Endothelial cell of umbilical vein (primary cell): ENCODE measurements around the gene KCTD19. TPM values are rescaled to one million over a fixed set of nuclear protein-coding genes. Genes with fewer than 3 reads are reported as not detected.

Experiments
- BruUV-seq: library from RNA; stranded (reverse); fragments of 400-500 nt; replicated peaks from 2 replicates; lab custom pipeline; 2021; lab: Mats Ljungman, UMichigan
- CTCF ChIA-PET: fragments of 300-600, 350-600 bp; sonication (Branson Sonifier 250); formaldehyde crosslinking; loops from one replicate; lab custom pipeline; 2021; ENCODE audit warnings: antibody characterized with exemption, inconsistent platforms; lab: Charles Lee
- POLR2A ChIA-PET: fragments of 300-600, 350-600 bp; sonication (Branson Sonifier 250); formaldehyde crosslinking; loops from one replicate; lab custom pipeline; 2021; ENCODE audit warnings: antibody characterized with exemption, inconsistent platforms; lab: Charles Lee
- DNase-seq: peaks from one replicate; pipeline ENCODE4 v3.0.0-alpha.2; 2011; ENCODE audit warnings: low read depth, low spot score
- FAIRE-seq: peaks from 2 replicates; lab custom pipeline; 2011; peaks lifted over from hg19 to GRCh38; lab: Jason Lieb, UNC
- H2AFZ ChIP-seq: 2 replicates; pipeline ENCODE4 v1.6.0; 2012; ENCODE audit warnings: low read depth, low read length, control low read depth, inconsistent platforms
- H3K27ac ChIP-seq: 2 replicates; pipeline ENCODE4 v1.5.1; 2011; ENCODE audit warnings: low read depth, mild to moderate bottlenecking, control low read depth, low read length, moderate library complexity; ENCODE audit not compliant: insufficient read depth
- H3K27me3 ChIP-seq, 2 experiments: 2 replicates each; pipeline versions ENCODE4 v1.6.0 to v1.6.1; 2011; ENCODE audit warnings: low read length in 2 of 2, mixed read lengths in 1 of 2; ENCODE audit not compliant: control insufficient read depth in 2 of 2, insufficient read depth in 2 of 2
- H3K36me3 ChIP-seq, 2 experiments: 2 replicates in 1 of 2; 3 replicates in 1 of 2; pipeline ENCODE4 v1.5.1; 2011; ENCODE audit warnings: low read length in 2 of 2, mild to moderate bottlenecking in 1 of 2, moderate library complexity in 1 of 2; ENCODE audit not compliant: control insufficient read depth in 2 of 2, insufficient read depth in 2 of 2; ENCODE audit errors: extremely low read depth in 1 of 2
- H3K4me1 ChIP-seq: 3 replicates; pipeline ENCODE4 v1.5.1; 2011; ENCODE audit warnings: mild to moderate bottlenecking, low read length; ENCODE audit not compliant: control insufficient read depth, insufficient read depth; ENCODE audit errors: extremely low read depth
- H3K4me2 ChIP-seq: 2 replicates; pipeline ENCODE4 v1.6.1; 2011; ENCODE audit warnings: low read length, control low read depth, mixed read lengths; ENCODE audit not compliant: insufficient read depth
- H3K4me3 ChIP-seq, 3 experiments: fragments of 200-600 bp in 1 of 3; sonication (generic), shearing (Covaris generic) in 1 of 3; replicated peaks in 1 of 3; 2 replicates each; pipeline ENCODE4 v1.5.1; 2011 to 2016; ENCODE audit warnings: control low read depth in 3 of 3, low read length in 3 of 3, mild to moderate bottlenecking in 2 of 3, inconsistent platforms in 1 of 3, low read depth in 1 of 3, moderate library complexity in 1 of 3; ENCODE audit not compliant: insufficient read depth in 1 of 3
- H3K79me2 ChIP-seq: 2 replicates; pipeline ENCODE4 v1.6.0; 2012; ENCODE audit warnings: low read length, inconsistent platforms; ENCODE audit not compliant: control insufficient read depth, insufficient read depth
- H3K9ac ChIP-seq: replicated peaks from 2 replicates; pipeline ENCODE3; 2011; ENCODE audit warnings: low read length, control low read depth; ENCODE audit not compliant: insufficient read depth; ENCODE audit errors: extremely low read depth
- H3K9me1 ChIP-seq: replicated peaks from 3 replicates; pipeline ENCODE4 v1.6.0; 2011; ENCODE audit warnings: mild to moderate bottlenecking, low read length; ENCODE audit not compliant: control insufficient read depth, insufficient read depth; ENCODE audit errors: extremely low read depth
- H3K9me3 ChIP-seq: replicated peaks from 2 replicates; pipeline ENCODE4 v1.5.1; 2012; ENCODE audit warnings: low read length, inconsistent platforms; ENCODE audit not compliant: control insufficient read depth, insufficient read depth
- H4K20me1 ChIP-seq: replicated peaks from 2 replicates; pipeline ENCODE3; 2011; ENCODE audit warnings: mild to moderate bottlenecking, low read length; ENCODE audit not compliant: control insufficient read depth, insufficient read depth; ENCODE audit errors: extremely low read depth
- FOS ChIP-seq: IDR thresholded peaks from 2 replicates; pipeline ENCODE4 v1.6.1; 2011; ENCODE audit warnings: mild to moderate bottlenecking, low read length, moderate library complexity, borderline replicate concordance; ENCODE audit not compliant: insufficient read depth
- GATA2 ChIP-seq: IDR thresholded peaks from 2 replicates; pipeline ENCODE4 v1.7.0; 2011; ENCODE audit warnings: low read depth, mild to moderate bottlenecking, moderate library complexity, mixed read lengths, low read length; ENCODE audit not compliant: insufficient read length, insufficient read depth
- JUN ChIP-seq: IDR thresholded peaks from 2 replicates; pipeline ENCODE4 v1.6.1; 2011; ENCODE audit warnings: borderline replicate concordance, low read depth; ENCODE audit not compliant: insufficient read length, insufficient read depth
- MYC ChIP-seq: IDR thresholded peaks from one replicate; pipeline ENCODE4 v1.6.1; 2011; ENCODE audit warnings: mild to moderate bottlenecking, low read depth, low read length
- POLR2A ChIP-seq: IDR thresholded peaks from 2 replicates; pipeline ENCODE4 v1.6.1; 2012; ENCODE audit warnings: low read depth, mild to moderate bottlenecking, control low read depth, low read length
- dilution Hi-C: fragments of 300-500 bp; cut with MboI; formaldehyde crosslinking; loops from one replicate; pipeline ENCODE4 v1.15.0; 2019; ENCODE audit warnings: low sequenced_read_pairs; ENCODE audit not compliant: extremely low pct_ligation_motif_present
- intact Hi-C: fragments of 100-400 bp; cut with micrococcal nuclease; formaldehyde crosslinking; loops from one replicate; pipeline ENCODE4 v1.10.0; 2022
- polyA plus RNA-seq, 4 experiments: library from polyadenylated mRNA; depleted of rRNA in 3 of 4; stranded (reverse) in 3 of 4; unstranded in 1 of 4; fragments of >200 nt; gene quantifications; 2 replicates each; pipeline versions ENCODE4 v1.2.1 to v1.2.3, GENCODE V29; 2011 to 2012; ENCODE audit warnings: missing spikeins in 1 of 4
- total RNA-seq: library from RNA; stranded (reverse); gene quantifications from 2 replicates; pipeline ENCODE4 v1.2.3, GENCODE V29; 2021
- TF ChIP-seq, protein P1 (sequence below), 2 donors: IDR thresholded peaks; 1 replicate in 1 of 2; 2 replicates in 1 of 2; pipeline ENCODE4 v1.5.1; 2011; ENCODE audit warnings: low read length in 2 of 2, mild to moderate bottlenecking in 2 of 2, moderate library complexity in 2 of 2, control low read depth in 1 of 2, inconsistent platforms in 1 of 2, low read depth in 1 of 2; ENCODE audit not compliant: insufficient read depth in 1 of 2; ENCODE audit errors: extremely low read depth in 1 of 2

The KCTD19 gene
- total and polyA plus RNA-seq, 2 donors (not counting 3 experiments of a cell fraction or from before 2014, with no cell fraction given), result 0.21 to 0.44 TPM

DNA sequence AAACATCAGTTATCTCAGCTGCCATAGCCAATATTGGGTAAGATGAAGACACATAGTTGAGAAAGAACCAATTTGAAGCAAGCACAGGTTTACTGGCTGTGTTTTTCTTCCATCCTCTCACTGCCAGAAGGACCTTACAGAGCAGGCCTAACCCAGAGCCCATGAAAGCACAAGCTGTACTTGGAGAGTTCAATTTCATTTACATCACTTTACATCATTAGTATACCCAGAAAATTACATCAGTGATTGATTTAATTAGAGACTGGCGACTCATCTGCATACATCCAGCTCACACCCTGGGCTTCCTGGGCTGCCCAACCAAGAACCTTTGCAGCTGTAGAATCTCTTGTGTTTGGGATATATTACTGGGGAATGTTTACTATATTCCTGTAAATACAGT, 23.8 kb upstream of the KCTD19 start:
- intact Hi-C loops, result no loop called here
- POLR2A ChIA-PET, result no interaction called here

DNA sequence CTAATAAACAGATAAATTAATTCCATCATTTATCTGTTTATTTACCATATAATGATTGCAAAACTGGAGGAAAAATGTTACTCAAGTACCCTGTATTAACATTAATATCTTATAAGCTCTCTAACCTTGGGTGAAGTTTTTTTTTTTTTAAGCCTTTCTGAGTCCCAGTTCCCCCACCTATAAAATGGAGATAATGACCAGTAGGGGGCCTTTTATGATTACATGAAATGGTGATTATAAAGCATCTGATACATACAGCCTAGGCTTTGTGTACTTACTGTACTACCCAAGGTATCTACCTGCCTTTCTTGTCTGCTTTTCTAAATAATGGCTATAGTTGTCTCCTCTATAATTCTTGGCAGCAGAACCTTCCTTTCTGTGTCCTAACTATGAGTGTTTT, 22.6 kb upstream of the KCTD19 start:
- Histone ChIP-seq H3K79me2 (no peaks in the 10 kb centered on the region), H4K20me1 (no peaks in the 10 kb centered on the region), H3K4me1 (peaks cover 23% of the 10 kb centered on the region), H3K9me3 (no peaks in the 10 kb centered on the region), H3K27ac (no peak overlapping the region), H3K27me3 (no peaks in the 10 kb centered on the region), H3K4me2 (no peak overlapping the region), H3K4me3 (no peak overlapping the region), H2AFZ (no peak overlapping the region), H3K36me3 (no peaks in the 10 kb centered on the region), H3K9me1 (no peaks in the 10 kb centered on the region), H3K9ac (no peak overlapping the region)
- TF ChIP-seq MYC, result no peak
- TF ChIP-seq, protein P1, sequence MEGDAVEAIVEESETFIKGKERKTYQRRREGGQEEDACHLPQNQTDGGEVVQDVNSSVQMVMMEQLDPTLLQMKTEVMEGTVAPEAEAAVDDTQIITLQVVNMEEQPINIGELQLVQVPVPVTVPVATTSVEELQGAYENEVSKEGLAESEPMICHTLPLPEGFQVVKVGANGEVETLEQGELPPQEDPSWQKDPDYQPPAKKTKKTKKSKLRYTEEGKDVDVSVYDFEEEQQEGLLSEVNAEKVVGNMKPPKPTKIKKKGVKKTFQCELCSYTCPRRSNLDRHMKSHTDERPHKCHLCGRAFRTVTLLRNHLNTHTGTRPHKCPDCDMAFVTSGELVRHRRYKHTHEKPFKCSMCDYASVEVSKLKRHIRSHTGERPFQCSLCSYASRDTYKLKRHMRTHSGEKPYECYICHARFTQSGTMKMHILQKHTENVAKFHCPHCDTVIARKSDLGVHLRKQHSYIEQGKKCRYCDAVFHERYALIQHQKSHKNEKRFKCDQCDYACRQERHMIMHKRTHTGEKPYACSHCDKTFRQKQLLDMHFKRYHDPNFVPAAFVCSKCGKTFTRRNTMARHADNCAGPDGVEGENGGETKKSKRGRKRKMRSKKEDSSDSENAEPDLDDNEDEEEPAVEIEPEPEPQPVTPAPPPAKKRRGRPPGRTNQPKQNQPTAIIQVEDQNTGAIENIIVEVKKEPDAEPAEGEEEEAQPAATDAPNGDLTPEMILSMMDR (IDR thresholded peaks at IDR 0.05; ENCODE audit: extremely low read depth in 1 of 2, insufficient read depth in 1 of 2, low read depth in 1 of 2, low read length in 2 of 2), result peak; percentile 32 to 49
- POLR2A ChIA-PET, result no interaction called here
- BruUV-seq, result no TSS peak
- intact Hi-C loops, result loop anchor here (1.0 to 5.0 kb wide), 3 partner anchors 44 to 118 kb away; partner anchors contain the start of genes PLEKHG4 and TPPP3
- peak; percentile 59 for DNase-seq
- CTCF ChIA-PET, result interaction anchor here (0.7 to 4.7 kb wide), 12 partner anchors 8 to 113 kb away, joined by 3 to 31 read pairs (median 4); partner anchors contain the start of genes KCTD19 and LRRC36
- dilution Hi-C loops, result no loop called here
- no peak for FAIRE-seq

More for the DNA sequence above, 23.8 kb upstream of the KCTD19 start:
- Histone ChIP-seq H4K20me1 (no peaks in the 10 kb centered on the region), H3K4me2 (no peak overlapping the region), H3K9me1 (no peaks in the 10 kb centered on the region), H3K79me2 (no peaks in the 10 kb centered on the region), H2AFZ (no peak overlapping the region), H3K4me3 (no peak overlapping the region), H3K9me3 (no peaks in the 10 kb centered on the region), H3K9ac (no peak overlapping the region), H3K27ac (no peak overlapping the region), H3K27me3 (no peaks in the 10 kb centered on the region), H3K4me1 (peaks cover 23% of the 10 kb centered on the region), H3K36me3 (no peaks in the 10 kb centered on the region)
- no TSS peak for BruUV-seq
- dilution Hi-C loops, result no loop called here
- CTCF ChIA-PET, result interaction anchor here (0.8 to 3.7 kb wide), 9 partner anchors 8 to 81 kb away, joined by 3 to 12 read pairs (median 5); no protein-coding TSS in a partner anchor
- DNase-seq (no peak), FAIRE-seq (no peak)
- no peak for TF ChIP-seq JUN
- TF ChIP-seq GATA2, result no peak
- no peak for TF ChIP-seq FOS
- no peak for TF ChIP-seq POLR2A
